ENCODE data around the gene CRMP1. TPM values are rescaled to one million over a fixed set of nuclear protein-coding genes. Genes with fewer than 3 reads are reported as not detected.

CRMP1 gene
- polyA plus RNA-seq, 3 donors, result 0.22 to 2.2 (median 0.70) TPM

- H3K27ac ChIP-seq (ENCODE audit: low read depth, low read length), result no peak overlapping the region
- 29 to 48% (median 45%) methylated on average over 6 of the region's 6 CpGs for WGBS, 3 donors
Measured at GRCh38 chr4:5921981-5922380, 29.1 kb upstream of the CRMP1 start.

DNA sequence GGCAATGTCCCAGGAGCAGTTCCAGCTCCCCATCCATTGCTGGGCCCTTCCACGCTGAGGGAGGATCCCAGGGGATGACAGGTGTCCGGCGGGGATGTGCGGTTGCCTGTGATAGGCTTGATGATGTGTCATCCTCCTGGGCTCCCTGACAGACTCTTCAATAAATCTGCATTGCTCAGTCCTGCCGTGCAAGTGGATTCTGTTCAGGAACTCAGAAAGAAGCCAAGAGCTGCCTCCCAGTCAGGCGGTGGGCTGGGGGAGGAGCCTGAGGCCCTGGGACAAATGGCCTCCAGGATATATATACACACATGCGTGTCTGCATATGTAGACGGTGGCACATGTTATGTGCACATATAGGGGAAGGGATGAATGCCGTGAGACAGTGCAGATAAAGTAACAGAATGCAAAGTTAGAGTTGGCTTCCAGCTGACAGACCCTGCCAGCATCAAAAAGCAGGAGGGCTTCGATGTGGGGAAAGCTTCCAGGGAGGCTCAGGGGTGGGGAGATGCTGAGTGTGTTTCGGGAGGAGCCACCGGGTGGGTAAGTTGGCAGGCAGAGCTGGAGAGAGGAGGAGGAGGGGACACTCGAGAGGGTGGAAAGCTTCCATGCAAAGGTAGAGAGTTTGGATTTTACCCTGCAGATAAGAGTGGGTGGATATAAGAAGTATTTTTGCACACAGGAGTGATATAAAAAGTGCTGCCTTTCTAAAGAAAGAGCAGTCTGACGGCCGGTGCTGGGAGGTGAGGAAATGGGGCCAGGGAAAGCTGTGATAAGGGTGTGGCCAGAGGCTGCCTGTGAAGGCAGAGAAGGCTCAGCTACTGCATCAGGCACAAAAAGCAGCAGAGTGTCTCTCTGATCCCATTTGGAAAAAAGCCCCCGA lies 28.5 kb upstream of the CRMP1 start:
- 29 to 43% (median 35%) methylated on average over 16 of the region's 16 CpGs for WGBS, 3 donors

GRCh38 chr4:5919571-5919970 lies 26.7 kb upstream of the CRMP1 start:
- WGBS, 3 donors, result 69 to 88% (median 85%) methylated on average over 7 of the region's 7 CpGs
- no peak overlapping the region for H3K27ac ChIP-seq (ENCODE audit: low read depth, low read length)

More for the DNA sequence above, 28.5 kb upstream of the CRMP1 start:
- H3K27ac ChIP-seq (ENCODE audit: low read depth, low read length), result no peak overlapping the region

GRCh38 chr4:5919044-5919443 lies 26.2 kb upstream of the CRMP1 start:
- H3K27ac ChIP-seq (ENCODE audit: low read depth, low read length), result no peak overlapping the region
- 76 to 88% (median 85%) methylated on average over 8 of the region's 8 CpGs for WGBS, 3 donors

GRCh38 chr4:5918331-5918985 lies 25.6 kb upstream of the CRMP1 start:
- no peak overlapping the region for H3K27ac ChIP-seq (ENCODE audit: low read depth, low read length)
- 44 to 46% (median 44%) methylated on average over 8 of the region's 8 CpGs for WGBS, 3 donors

GRCh38 chr4:5917672-5918071 lies 24.8 kb upstream of the CRMP1 start:
- WGBS, 3 donors, result 29 to 63% (median 50%) methylated on average over 11 of the region's 11 CpGs

DNA sequence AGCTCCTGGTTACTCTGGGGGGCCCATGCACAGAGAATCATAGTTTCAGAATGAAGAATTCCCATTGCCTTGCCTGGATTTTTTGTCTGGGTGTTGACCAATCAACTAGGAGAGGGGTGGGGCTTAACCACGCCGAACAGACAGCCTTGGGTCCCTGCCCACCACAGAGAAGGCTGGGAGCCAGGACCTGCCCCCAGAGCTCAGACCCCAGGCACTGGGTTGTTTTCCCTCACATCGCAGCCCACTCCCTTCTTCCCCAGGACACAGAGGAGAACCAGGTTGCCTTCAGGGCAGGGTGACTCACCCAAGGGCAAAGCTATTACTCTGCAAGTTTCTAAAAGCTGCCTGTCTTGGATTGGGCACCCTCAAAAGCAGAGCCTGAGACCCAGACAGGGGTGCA lies 23.3 kb upstream of the CRMP1 start:
- H3K27ac ChIP-seq (ENCODE audit: low read depth, low read length), result no peak overlapping the region
- 58 to 75% (median 66%) methylated on average over 3 of the region's 3 CpGs for WGBS, 3 donors

More at GRCh38 chr4:5917672-5918071, 24.8 kb upstream of the CRMP1 start:
- H3K27ac ChIP-seq (ENCODE audit: low read depth, low read length), result no peak overlapping the region

- 73 to 86% (median 86%) methylated on average over 7 of the region's 7 CpGs for WGBS, 3 donors
- H3K27ac ChIP-seq (ENCODE audit: low read depth, low read length), result no peak overlapping the region
Measured at GRCh38 chr4:5913454-5913853, 20.6 kb upstream of the CRMP1 start.

- H3K27ac ChIP-seq (ENCODE audit: low read depth, low read length), result no peak overlapping the region
- 69 to 79% (median 76%) methylated on average over 1 of the region's 1 CpG for WGBS, 3 donors
Measured at GRCh38 chr4:5912614-5913019, 19.7 kb upstream of the CRMP1 start.

DNA sequence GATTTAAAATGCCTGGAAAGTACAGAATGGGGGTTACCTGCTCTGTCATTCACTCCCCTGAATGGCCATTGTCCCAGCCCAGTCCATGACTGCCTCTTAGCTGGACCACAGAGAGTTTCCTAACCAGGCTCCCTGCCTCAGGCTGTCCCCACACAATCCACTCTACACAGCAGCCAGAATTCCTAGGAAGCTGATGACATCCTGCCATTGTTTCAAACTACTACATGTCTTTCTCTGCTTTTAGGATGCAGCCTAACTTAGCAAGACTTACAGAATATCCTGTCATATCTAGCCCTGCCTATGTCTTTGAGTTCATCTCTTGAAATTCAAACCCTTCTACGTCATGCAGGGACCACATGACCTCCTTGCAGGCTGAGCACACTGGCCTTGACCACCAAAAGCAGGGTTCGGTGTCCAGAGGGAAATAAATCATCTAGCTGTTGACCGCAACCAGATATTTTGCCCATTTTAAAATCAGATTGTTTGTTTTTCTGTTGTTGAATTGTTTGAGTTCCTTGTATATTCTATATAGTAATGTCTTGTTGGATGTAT lies 16.1 kb upstream of the CRMP1 start:
- no peak overlapping the region for H3K27ac ChIP-seq (ENCODE audit: low read depth, low read length)
- WGBS, 3 donors, result 37 to 43% (median 37%) methylated on average over 3 of the region's 3 CpGs

DNA sequence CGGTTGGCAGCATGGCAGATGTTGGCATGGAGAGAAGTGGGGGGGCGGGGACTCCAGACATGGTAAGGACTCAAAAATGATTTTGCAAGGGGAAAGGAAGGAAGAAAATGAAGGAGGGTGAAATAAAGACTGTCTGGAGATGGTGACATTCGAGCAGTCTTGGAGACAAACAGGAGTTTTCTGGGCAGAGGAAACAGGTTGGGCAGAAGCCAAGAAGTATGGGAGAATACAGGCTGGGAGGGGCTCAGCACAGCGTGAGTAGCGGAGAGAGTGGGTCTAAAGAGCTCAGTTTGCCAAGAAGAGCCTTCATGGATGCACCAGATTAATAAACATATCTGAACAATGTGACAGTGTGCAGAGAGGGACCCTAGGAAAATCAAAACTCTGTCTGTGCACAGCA lies 13.3 kb upstream of the CRMP1 start:
- no peak overlapping the region for H3K27ac ChIP-seq (ENCODE audit: low read depth, low read length)
- WGBS, 3 donors, result 14 to 24% (median 24%) methylated on average over 5 of the region's 5 CpGs

DNA sequence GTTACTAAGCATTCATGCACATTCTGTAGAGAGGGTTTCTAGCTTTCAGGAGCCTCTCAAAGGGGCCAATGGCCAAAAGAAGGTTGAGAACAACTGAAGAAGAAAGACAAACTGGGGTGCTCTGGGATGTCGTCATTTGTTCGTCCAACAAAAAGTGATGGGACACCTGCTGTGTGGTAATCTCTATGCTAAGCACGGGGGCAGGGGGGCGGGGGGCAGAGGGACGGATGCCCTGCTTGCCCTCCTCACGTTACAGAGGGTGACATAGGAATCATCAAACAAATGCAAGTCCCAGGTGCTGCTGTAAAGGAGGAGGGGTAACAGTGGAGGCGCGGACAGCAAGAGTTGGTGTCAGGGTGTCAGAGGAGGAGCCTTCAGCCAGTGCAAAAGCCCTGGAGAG lies 12.8 kb upstream of the CRMP1 start:
- H3K27ac ChIP-seq (ENCODE audit: low read depth, low read length), result no peak overlapping the region
- 3 to 9% (median 9%) methylated on average over 8 of the region's 8 CpGs for WGBS, 3 donors

- no peak overlapping the region for H3K27ac ChIP-seq (ENCODE audit: low read depth, low read length)
- WGBS, 3 donors, result 69 to 90% (median 84%) methylated on average over 5 of the region's 5 CpGs
Measured at GRCh38 chr4:5900844-5901243, 8.0 kb upstream of the CRMP1 start.

GRCh38 chr4:5899881-5900280 lies 7.0 kb upstream of the CRMP1 start:
- 50 to 70% (median 65%) methylated on average over 5 of the region's 5 CpGs for WGBS, 3 donors

DNA sequence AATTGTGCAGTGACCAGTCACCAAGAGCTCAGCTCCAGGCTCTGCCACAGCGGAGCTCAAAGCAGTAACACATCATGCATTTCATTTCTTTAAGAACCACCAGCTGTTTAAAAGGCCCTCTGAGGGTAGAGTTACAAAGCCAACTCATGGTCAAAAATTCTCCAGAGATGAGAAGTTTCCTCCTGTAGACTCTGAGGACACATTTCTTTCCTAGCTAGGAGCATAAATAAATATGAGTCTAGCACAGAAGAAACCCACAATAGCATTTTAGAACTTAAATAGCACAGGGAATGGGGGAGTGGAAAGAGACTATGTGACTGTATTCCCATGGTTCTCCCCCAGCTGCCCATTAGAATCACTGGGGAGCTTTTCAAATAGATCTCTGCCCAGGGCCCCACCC lies 6.5 kb upstream of the CRMP1 start:
- H3K27ac ChIP-seq (ENCODE audit: low read depth, low read length), result no peak overlapping the region
- WGBS, 3 donors, result 90 to 95% (median 91%) methylated on average over 1 of the region's 1 CpG

More at GRCh38 chr4:5899881-5900280, 7.0 kb upstream of the CRMP1 start:
- H3K27ac ChIP-seq (ENCODE audit: low read depth, low read length), result no peak overlapping the region

DNA sequence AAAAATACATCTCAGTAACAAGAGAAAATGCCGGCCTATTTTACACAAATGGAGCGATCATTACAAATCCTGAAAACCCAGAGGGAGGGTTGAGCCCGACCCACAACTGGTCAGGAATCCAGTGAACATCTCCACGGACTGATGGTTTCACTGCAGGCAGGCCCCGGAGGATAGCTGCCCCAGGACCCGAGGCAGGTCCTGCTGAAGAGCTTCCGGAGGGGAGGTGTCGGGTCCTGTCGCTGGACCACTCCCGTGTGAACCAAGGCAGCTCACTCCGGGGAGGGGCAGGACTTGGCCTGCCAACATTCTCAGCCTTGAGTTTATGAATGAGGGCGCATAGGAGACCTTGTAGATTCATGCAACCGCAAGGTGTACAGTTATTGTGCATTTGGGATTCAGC lies 4.8 kb upstream of the CRMP1 start:
- WGBS, 3 donors, result 77 to 87% (median 87%) methylated on average over 13 of the region's 13 CpGs
- H3K27ac ChIP-seq (ENCODE audit: low read depth, low read length), result no peak overlapping the region

- 55 to 63% (median 60%) methylated on average over 4 of the region's 4 CpGs for WGBS, 3 donors
Measured at GRCh38 chr4:5895287-5895686, 2.4 kb upstream of the CRMP1 start.

DNA sequence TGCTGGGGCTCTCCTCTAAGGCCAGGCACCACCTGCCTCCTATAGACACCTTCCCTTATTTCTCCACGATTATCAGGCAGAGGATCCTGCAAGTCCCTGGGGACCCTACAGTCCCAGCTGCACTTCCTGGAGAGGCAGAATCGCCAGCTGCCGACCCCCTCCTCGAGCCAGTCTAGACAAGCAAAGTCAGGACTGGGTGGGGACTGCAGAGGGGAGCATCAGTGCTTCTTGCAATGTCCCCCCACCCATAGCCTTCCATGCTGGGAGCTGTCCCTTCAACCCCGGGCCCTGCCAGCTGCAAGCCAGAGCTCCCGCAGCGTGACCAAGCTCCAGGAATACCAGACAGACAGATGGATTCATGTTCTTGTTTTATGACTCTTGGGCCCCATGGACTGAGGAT lies 1.4 kb upstream of the CRMP1 start:
- 35 to 49% (median 36%) methylated on average over 7 of the region's 7 CpGs for WGBS, 3 donors

More at GRCh38 chr4:5895287-5895686, 2.4 kb upstream of the CRMP1 start:
- H3K27ac ChIP-seq (ENCODE audit: low read depth, low read length), result no peak overlapping the region

GRCh38 chr4:5893591-5893990 lies 705 bp upstream of the CRMP1 start:
- no peak overlapping the region for H3K27ac ChIP-seq (ENCODE audit: low read depth, low read length)
- WGBS, 3 donors, result 60 to 74% (median 65%) methylated on average over 8 of the region's 8 CpGs

More for the DNA sequence above, 1.4 kb upstream of the CRMP1 start:
- no peak overlapping the region for H3K27ac ChIP-seq (ENCODE audit: low read depth, low read length)

Data from adipose tissue (tissue), 3 donors.